DOHH2 (cell line): ENCODE results near the gene DUSP18.

ENCODE experiments used
- EZH2phosphoT487 ChIP-seq: fragments of 200-600 bp; sonication (generic); IDR thresholded peaks from 2 replicates; pipeline ENCODE4 v1.6.1; 2017; ENCODE audit warnings: borderline replicate concordance, mild to moderate bottlenecking, antibody characterized with exemption, low read length, moderate library complexity, mixed read lengths
- TF ChIP-seq, protein P1 (sequence below): fragments of 200-600 bp; sonication (generic); IDR thresholded peaks from one replicate; pipeline ENCODE4 v1.5.1; 2014; ENCODE audit warnings: antibody characterized with exemption, mild to moderate bottlenecking, low read depth, low read length; ENCODE audit not compliant: poor library complexity, severe bottlenecking

DNA sequence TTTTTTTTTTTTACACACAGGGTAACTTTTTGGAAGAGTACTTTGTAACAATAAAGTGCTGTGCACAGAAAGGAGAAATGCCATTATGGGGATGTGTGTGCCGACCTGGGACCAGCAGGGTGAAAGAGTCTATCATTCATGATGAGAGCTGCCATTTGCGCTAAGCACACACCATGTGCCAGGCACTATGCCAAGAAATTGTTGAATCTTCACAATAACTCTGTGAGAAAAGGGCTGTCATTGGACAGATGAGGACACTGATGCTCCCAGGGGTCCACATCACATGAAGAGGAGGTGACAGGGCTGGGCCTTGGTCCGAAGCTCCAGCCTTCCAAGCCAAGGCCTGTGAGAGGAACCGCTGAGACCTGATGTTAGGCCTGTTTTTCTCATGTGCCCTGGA, 5.6 kb downstream of the DUSP18 start:
- no peak for TF ChIP-seq EZH2phosphoT487
- TF ChIP-seq, protein P1, sequence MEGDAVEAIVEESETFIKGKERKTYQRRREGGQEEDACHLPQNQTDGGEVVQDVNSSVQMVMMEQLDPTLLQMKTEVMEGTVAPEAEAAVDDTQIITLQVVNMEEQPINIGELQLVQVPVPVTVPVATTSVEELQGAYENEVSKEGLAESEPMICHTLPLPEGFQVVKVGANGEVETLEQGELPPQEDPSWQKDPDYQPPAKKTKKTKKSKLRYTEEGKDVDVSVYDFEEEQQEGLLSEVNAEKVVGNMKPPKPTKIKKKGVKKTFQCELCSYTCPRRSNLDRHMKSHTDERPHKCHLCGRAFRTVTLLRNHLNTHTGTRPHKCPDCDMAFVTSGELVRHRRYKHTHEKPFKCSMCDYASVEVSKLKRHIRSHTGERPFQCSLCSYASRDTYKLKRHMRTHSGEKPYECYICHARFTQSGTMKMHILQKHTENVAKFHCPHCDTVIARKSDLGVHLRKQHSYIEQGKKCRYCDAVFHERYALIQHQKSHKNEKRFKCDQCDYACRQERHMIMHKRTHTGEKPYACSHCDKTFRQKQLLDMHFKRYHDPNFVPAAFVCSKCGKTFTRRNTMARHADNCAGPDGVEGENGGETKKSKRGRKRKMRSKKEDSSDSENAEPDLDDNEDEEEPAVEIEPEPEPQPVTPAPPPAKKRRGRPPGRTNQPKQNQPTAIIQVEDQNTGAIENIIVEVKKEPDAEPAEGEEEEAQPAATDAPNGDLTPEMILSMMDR: no peak
